ENCODE measurements around the gene ASB6. TPM values are rescaled to one million over a fixed set of nuclear protein-coding genes. Genes with fewer than 3 reads are reported as not detected.
"Not testable (repeated sequence)": the region's sequence is repeated elsewhere in the genome, so short reads cannot be mapped to it uniquely, and the experiment has no call there.

The ASB6 gene
- total RNA-seq, 1 donor: 20.3 TPM

GRCh38 chr9:129596541-129597331 lies 45.2 kb downstream of the ASB6 start:
- TF ChIP-seq, protein P1, sequence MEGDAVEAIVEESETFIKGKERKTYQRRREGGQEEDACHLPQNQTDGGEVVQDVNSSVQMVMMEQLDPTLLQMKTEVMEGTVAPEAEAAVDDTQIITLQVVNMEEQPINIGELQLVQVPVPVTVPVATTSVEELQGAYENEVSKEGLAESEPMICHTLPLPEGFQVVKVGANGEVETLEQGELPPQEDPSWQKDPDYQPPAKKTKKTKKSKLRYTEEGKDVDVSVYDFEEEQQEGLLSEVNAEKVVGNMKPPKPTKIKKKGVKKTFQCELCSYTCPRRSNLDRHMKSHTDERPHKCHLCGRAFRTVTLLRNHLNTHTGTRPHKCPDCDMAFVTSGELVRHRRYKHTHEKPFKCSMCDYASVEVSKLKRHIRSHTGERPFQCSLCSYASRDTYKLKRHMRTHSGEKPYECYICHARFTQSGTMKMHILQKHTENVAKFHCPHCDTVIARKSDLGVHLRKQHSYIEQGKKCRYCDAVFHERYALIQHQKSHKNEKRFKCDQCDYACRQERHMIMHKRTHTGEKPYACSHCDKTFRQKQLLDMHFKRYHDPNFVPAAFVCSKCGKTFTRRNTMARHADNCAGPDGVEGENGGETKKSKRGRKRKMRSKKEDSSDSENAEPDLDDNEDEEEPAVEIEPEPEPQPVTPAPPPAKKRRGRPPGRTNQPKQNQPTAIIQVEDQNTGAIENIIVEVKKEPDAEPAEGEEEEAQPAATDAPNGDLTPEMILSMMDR (IDR thresholded peaks at IDR 0.05; ENCODE audit: insufficient read depth, low read depth, low read length): no peak
- DNase-seq (ENCODE audit: low read depth): peak; percentile 92
- H3K4me3 ChIP-seq (ENCODE audit: low read depth, low read length): peak overlapping the region; percentile 65

DNA sequence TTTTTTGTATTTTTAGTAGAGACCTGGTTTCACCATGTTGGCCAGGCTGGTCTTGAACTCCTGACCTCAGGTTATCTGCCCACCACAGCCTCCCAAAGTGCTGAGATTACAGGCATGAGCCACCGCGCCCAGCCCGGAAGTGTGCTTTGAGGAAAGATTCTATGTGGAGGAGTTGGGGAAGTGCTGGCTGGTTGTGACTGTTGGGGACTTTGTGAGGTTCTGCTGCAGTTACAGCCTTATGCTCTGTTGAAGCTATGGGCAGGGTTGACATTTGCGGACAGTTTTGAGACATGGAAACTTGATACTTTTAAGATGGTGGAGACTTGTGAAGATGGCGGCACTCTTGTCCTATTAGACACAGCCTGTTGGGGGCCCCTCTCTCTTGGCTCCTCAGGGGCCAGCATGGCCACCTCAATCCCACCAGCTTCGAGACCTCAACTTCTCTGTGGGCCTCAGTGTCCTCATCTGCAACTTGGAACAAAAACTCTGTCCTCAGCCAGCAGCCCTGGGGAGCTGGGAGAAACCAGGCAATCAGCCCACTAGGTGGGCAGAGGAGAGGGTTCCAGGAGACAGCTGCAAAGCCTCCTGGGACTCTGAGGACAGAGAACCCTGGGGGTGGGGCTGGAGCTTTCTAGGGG lies 45.9 kb downstream of the ASB6 start:
- H3K4me3 ChIP-seq (ENCODE audit: low read depth, low read length): peak overlapping the region; percentile 65
- TF ChIP-seq, protein P1 (IDR thresholded peaks at IDR 0.05; ENCODE audit: insufficient read depth, low read depth, low read length): no peak
- no peak for DNase-seq (ENCODE audit: low read depth)

- no peak overlapping the region for H3K4me3 ChIP-seq (ENCODE audit: low read depth, low read length)
- TF ChIP-seq, protein P1 (IDR thresholded peaks at IDR 0.05; ENCODE audit: insufficient read depth, low read depth, low read length): no peak
- DNase-seq (ENCODE audit: low read depth): no peak
These were observed 46.6 kb downstream of the ASB6 start for GRCh38 chr9:129595311-129595741.

GRCh38 chr9:129594632-129595031 lies 47.3 kb downstream of the ASB6 start:
- H3K4me3 ChIP-seq (ENCODE audit: low read depth, low read length): no peak overlapping the region
- TF ChIP-seq, protein P1 (IDR thresholded peaks at IDR 0.05; ENCODE audit: insufficient read depth, low read depth, low read length): no peak
- no peak for DNase-seq (ENCODE audit: low read depth)

GRCh38 chr9:129592790-129593189 lies 49.2 kb downstream of the ASB6 start:
- not testable (repeated sequence) for DNase-seq (ENCODE audit: low read depth); H3K4me3 ChIP-seq (ENCODE audit: low read depth, low read length)

- TF ChIP-seq, protein P1 (IDR thresholded peaks at IDR 0.05; ENCODE audit: insufficient read depth, low read depth, low read length): no peak
- no peak for DNase-seq (ENCODE audit: low read depth)
These were observed 50.0 kb downstream of the ASB6 start for GRCh38 chr9:129591916-129592315.

GRCh38 chr9:129590466-129590865 lies 51.5 kb downstream of the ASB6 start:
- no peak for DNase-seq (ENCODE audit: low read depth)
- H3K4me3 ChIP-seq (ENCODE audit: low read depth, low read length): no peak overlapping the region
- TF ChIP-seq, protein P1 (IDR thresholded peaks at IDR 0.05; ENCODE audit: insufficient read depth, low read depth, low read length): no peak

More at GRCh38 chr9:129591916-129592315, 50.0 kb downstream of the ASB6 start:
- H3K4me3 ChIP-seq (ENCODE audit: low read depth, low read length): no peak overlapping the region
